ENCODE data around the gene GLYATL2. TPM values are rescaled to one million over a fixed set of nuclear protein-coding genes. Genes with fewer than 3 reads are reported as not detected.

The GLYATL2 gene
- total and polyA plus RNA-seq, 2 of the 13 experiments (the other 11 are each of a cell fraction or from before 2014, with no cell fraction given) = not detected

- ChIA-PET POLR2A (no interaction called here), CTCF (ENCODE audit: low intra/inter-chr PET ratio, low total read pairs) (no interaction called here)
- Histone ChIP-seq H3K36me3 (replicated peaks in 1 of 2; ENCODE audit: control insufficient read depth in 1 of 2, insufficient read depth in 2 of 2, low read length in 2 of 2) (no peaks in the 10 kb centered on the region), H3K27ac (ENCODE audit: extremely low read length, insufficient read depth, low read length) (no peak overlapping the region), H3K9ac (ENCODE audit: insufficient read depth, low read depth, low read length) (no peak overlapping the region), H2AFZ (ENCODE audit: low read length) (no peak overlapping the region), H3K27me3 (ENCODE audit: control insufficient read depth in 1 of 2, insufficient read depth in 2 of 2, low read length in 2 of 2) (no peaks in the 10 kb centered on the region), H4K20me1 (ENCODE audit: insufficient read depth, low read length) (no peaks in the 10 kb centered on the region), H3K4me3 (replicated peaks in 1 of 3; ENCODE audit: insufficient read depth in 1 of 3, low read depth in 2 of 3, low read length in 3 of 3) (no peak overlapping the region), H3K4me2 (ENCODE audit: low read depth, low read length) (no peak overlapping the region), H3K9me3 (ENCODE audit: low read length) (no peaks in the 10 kb centered on the region), H3K79me2 (ENCODE audit: insufficient read depth, low read length) (no peaks in the 10 kb centered on the region), H3K4me1 (ENCODE audit: insufficient read depth, low read length) (no peaks in the 10 kb centered on the region)
- intact Hi-C loops (cut with micrococcal nuclease; ENCODE audit: unreplicated experiment) (no loop called here), in situ Hi-C loops (cut with HindIII; ENCODE audit: extremely low pct_ligation_motif_present, low pct_unique_long_range_greater_than_20kb) (no loop called here)
- ATAC-seq (no peak), FAIRE-seq (no peak), DNase-seq (ENCODE audit: low spot score) (no peak)
- no TSS peak for BruUV-seq (replicated peaks)
- WGBS (ENCODE audit: low lambda C conversion rate) = 3% methylated on average over 2 of the region's 2 CpGs
- no peak for TF ChIP-seq KLF11 (CRISPR knock-in tag; IDR thresholded peaks at IDR 0.05)
- no peak for TF ChIP-seq CHD2 (IDR thresholded peaks at IDR 0.05; ENCODE audit: low read depth, low read length)
- no peak for TF ChIP-seq DRAP1 (CRISPR knock-in tag; IDR thresholded peaks at IDR 0.05)
- TF ChIP-seq MXD3 (CRISPR knock-in tag; IDR thresholded peaks at IDR 0.05) = no peak
- no peak for TF ChIP-seq ZFP37 (CRISPR knock-in tag; IDR thresholded peaks at IDR 0.05; ENCODE audit: borderline replicate concordance)
- TF ChIP-seq MTA3 (CRISPR knock-in tag; IDR thresholded peaks at IDR 0.05) = no peak
- no peak for TF ChIP-seq ERF (CRISPR knock-in tag; IDR thresholded peaks at IDR 0.05)
- no peak for TF ChIP-seq MEF2D (CRISPR knock-in tag; IDR thresholded peaks at IDR 0.05)
- TF ChIP-seq ZNF883 (CRISPR knock-in tag; IDR thresholded peaks at IDR 0.05; ENCODE audit: not compliant biosample characterization) = no peak
- TF ChIP-seq NPAS2 (CRISPR knock-in tag; IDR thresholded peaks at IDR 0.05; ENCODE audit: borderline replicate concordance) = no peak
- TF ChIP-seq HOXA7 (CRISPR knock-in tag; IDR thresholded peaks at IDR 0.05) = no peak
- TF ChIP-seq ZNF772 (CRISPR knock-in tag; IDR thresholded peaks at IDR 0.05) = no peak
- TF ChIP-seq MATR3 (CRISPR knock-in tag; IDR thresholded peaks at IDR 0.05) = no peak
- no peak for TF ChIP-seq REXO4 (CRISPR knock-in tag; IDR thresholded peaks at IDR 0.05; ENCODE audit: borderline replicate concordance)
- no peak for TF ChIP-seq TCF7 (IDR thresholded peaks at IDR 0.05; ENCODE audit: low read depth)
- TF ChIP-seq EED (CRISPR knock-in tag; IDR thresholded peaks at IDR 0.05) = no peak
Observed at GRCh38 chr11:58893899-58894298, 49.4 kb upstream of the GLYATL2 start.
